GM23338 (cell line): ENCODE results near the gene EXOC4. TPM values are rescaled to one million over a fixed set of nuclear protein-coding genes. Genes with fewer than 3 reads are reported as not detected.

Experiments used
- ATAC-seq: fragments of 200-7000 bp; cut with Tn5 transposase; 3 replicates; pipeline ENCODE4 v1.9.1; 2020
- DNase-seq: peaks from one replicate; pipeline ENCODE4 v3.0.0-alpha.2; 2015; ENCODE audit warnings: low spot score
- H2AFZ ChIP-seq: fragments of 200-600 bp; sonication (generic); 2 replicates; pipeline ENCODE4 v1.8.0; 2016; ENCODE audit warnings: antibody characterized with exemption, mild to moderate bottlenecking, moderate library complexity
- H3F3A ChIP-seq: fragments of 200-600 bp; sonication (generic); replicated peaks from 2 replicates; pipeline ENCODE4 v1.8.0; 2017; ENCODE audit warnings: antibody characterized with exemption, mixed run types, low read depth
- H3K27ac ChIP-seq: fragments of 200-600 bp; sonication (generic); 2 replicates; pipeline ENCODE4 v1.6.1; 2016; ENCODE audit warnings: low read depth
- H3K27me3 ChIP-seq: fragments of 200-600 bp; sonication (generic); 2 replicates; pipeline ENCODE4 v1.8.0; 2016; ENCODE audit warnings: mild to moderate bottlenecking, mixed run types, moderate library complexity; ENCODE audit not compliant: insufficient read depth
- H3K36me3 ChIP-seq: fragments of 200-600 bp; sonication (generic); 2 replicates; pipeline ENCODE4 v1.8.0; 2016; ENCODE audit warnings: mild to moderate bottlenecking; ENCODE audit not compliant: insufficient read depth
- H3K4me1 ChIP-seq: fragments of 200-600 bp; sonication (generic); 2 replicates; pipeline ENCODE4 v1.8.0; 2016; ENCODE audit warnings: mild to moderate bottlenecking, moderate library complexity; ENCODE audit not compliant: insufficient read depth
- H3K4me2 ChIP-seq: fragments of 200-600 bp; sonication (generic); 2 replicates; pipeline ENCODE4 v1.7.1; 2017; ENCODE audit warnings: mixed run types
- H3K4me3 ChIP-seq: fragments of 200-600 bp; sonication (generic); 2 replicates; pipeline ENCODE4 v1.6.1; 2016; ENCODE audit warnings: mixed run types
- H3K79me2 ChIP-seq: fragments of 200-600 bp; sonication (generic); replicated peaks from 2 replicates; pipeline ENCODE4 v1.8.0; 2017; ENCODE audit warnings: mild to moderate bottlenecking; ENCODE audit not compliant: insufficient read depth
- H3K9me2 ChIP-seq: fragments of 200-600 bp; sonication (generic); 2 replicates; pipeline ENCODE4 v1.8.0; 2017; ENCODE audit not compliant: insufficient read depth
- H4K20me1 ChIP-seq: fragments of 200-600 bp; sonication (generic); replicated peaks from 2 replicates; pipeline ENCODE4 v1.8.0; 2017; ENCODE audit warnings: mild to moderate bottlenecking; ENCODE audit not compliant: insufficient read depth
- H3K27ac Mint-ChIP-seq: 2 replicates; pipeline ENCODE4 v1.8.0; 2020; ENCODE audit warnings: inconsistent platforms, mild to moderate bottlenecking, moderate library complexity, mixed read lengths
- H3K27me3 Mint-ChIP-seq: 3 replicates; pipeline ENCODE4 v1.8.0; 2022; ENCODE audit warnings: low read depth, mild to moderate bottlenecking, moderate library complexity, mixed read lengths, inconsistent platforms; ENCODE audit not compliant: insufficient read depth, poor library complexity
- H3K36me3 Mint-ChIP-seq: 3 replicates; pipeline ENCODE4 v1.8.0; 2021; ENCODE audit warnings: low read depth, mild to moderate bottlenecking, inconsistent platforms, moderate library complexity, mixed read lengths
- H3K4me1 Mint-ChIP-seq: 3 replicates; pipeline ENCODE4 v1.8.0; 2020; ENCODE audit warnings: mild to moderate bottlenecking, inconsistent platforms, mixed read lengths
- H3K4me3 Mint-ChIP-seq: 3 replicates; pipeline ENCODE4 v1.8.0; 2021; ENCODE audit warnings: moderate library complexity, mild to moderate bottlenecking, inconsistent platforms, mixed read lengths
- H3K9me3 Mint-ChIP-seq: 3 replicates; pipeline ENCODE4 v1.8.0; 2020; ENCODE audit warnings: moderate library complexity, mild to moderate bottlenecking, inconsistent platforms, mixed read lengths
- CREB1 ChIP-seq: fragments of 250-450 bp; sonication (Bioruptor Pico); IDR thresholded peaks from 2 replicates; pipeline ENCODE4 v1.5.0; 2020; ENCODE audit warnings: low read depth, mild to moderate bottlenecking, moderate library complexity
- EZH2 ChIP-seq: fragments of 200-600 bp; sonication (generic); IDR thresholded peaks from one replicate; pipeline ENCODE4 v1.8.0; 2017; ENCODE audit warnings: antibody characterized with exemption, mild to moderate bottlenecking, low read depth; ENCODE audit not compliant: unreplicated experiment
- EZH2phosphoT487 ChIP-seq: fragments of 200-600 bp; sonication (generic); IDR thresholded peaks from one replicate; pipeline ENCODE4 v1.8.1; 2018; ENCODE audit warnings: antibody characterized with exemption; ENCODE audit not compliant: unreplicated experiment
- JUNB ChIP-seq: IDR thresholded peaks from one replicate; pipeline ENCODE4 v1.6.1; 2016; ENCODE audit warnings: antibody characterized with exemption; ENCODE audit not compliant: unreplicated experiment
- NANOG ChIP-seq: IDR thresholded peaks from 2 replicates; pipeline ENCODE4 v1.6.1; 2016; ENCODE audit warnings: antibody characterized with exemption, borderline replicate concordance
- POLR2AphosphoS5 ChIP-seq: IDR thresholded peaks from 2 replicates; pipeline ENCODE4 v1.6.1; 2016; ENCODE audit warnings: antibody characterized with exemption, low read depth
- STAT1 ChIP-seq: IDR thresholded peaks from one replicate; pipeline ENCODE4 v1.6.1; 2016; ENCODE audit warnings: antibody characterized with exemption; ENCODE audit not compliant: unreplicated experiment
- ZNF114 ChIP-seq: fragments of 250-450 bp; sonication (Bioruptor Pico); IDR thresholded peaks from 2 replicates; pipeline ENCODE4 v1.5.0; 2020; ENCODE audit warnings: mild to moderate bottlenecking, moderate library complexity
- ZNF331 ChIP-seq: fragments of 250-450 bp; sonication (Bioruptor Pico); IDR thresholded peaks from 2 replicates; pipeline ENCODE4 v1.5.0; 2020; ENCODE audit warnings: low read depth, mild to moderate bottlenecking, moderate library complexity
- polyA plus RNA-seq: library from polyadenylated mRNA; unstranded; fragments of >200 nt; fragmentation: Nextera tagmentation; extraction: Ambion mirVana; gene quantifications from 2 replicates; pipeline ENCODE4 v1.2.1, GENCODE V29; 2016
- total RNA-seq: library from RNA; depleted of rRNA; stranded (reverse); fragments of >200 nt; shearing (Covaris generic); gene quantifications from 2 replicates; pipeline ENCODE4 v1.2.3, GENCODE V29; 2014
- TF ChIP-seq, protein P1 (sequence below), 2 experiments: fragments of 200-600 bp in 1 of 2; sonication (generic) in 1 of 2; conservative IDR thresholded peaks; 2 replicates each; pipeline versions ENCODE4 v1.5.1 to v1.6.1; 2016 to 2017; ENCODE audit warnings: antibody characterized with exemption in 2 of 2, low read depth in 2 of 2, mild to moderate bottlenecking in 2 of 2, moderate library complexity in 1 of 2
- TF ChIP-seq, protein P2 (sequence below): IDR thresholded peaks from one replicate; pipeline ENCODE4 v1.6.1; 2018; ENCODE audit warnings: antibody characterized with exemption; ENCODE audit not compliant: unreplicated experiment
- TF ChIP-seq, protein P3 (sequence below): fragments of 250-450 bp; sonication (Bioruptor Pico); IDR thresholded peaks from 2 replicates; pipeline ENCODE4 v1.5.0; 2020; ENCODE audit warnings: mild to moderate bottlenecking, moderate library complexity

The EXOC4 gene
- total and polyA plus RNA-seq, 2 experiments from 2014 or later, result 37.5 to 52.7 TPM

DNA sequence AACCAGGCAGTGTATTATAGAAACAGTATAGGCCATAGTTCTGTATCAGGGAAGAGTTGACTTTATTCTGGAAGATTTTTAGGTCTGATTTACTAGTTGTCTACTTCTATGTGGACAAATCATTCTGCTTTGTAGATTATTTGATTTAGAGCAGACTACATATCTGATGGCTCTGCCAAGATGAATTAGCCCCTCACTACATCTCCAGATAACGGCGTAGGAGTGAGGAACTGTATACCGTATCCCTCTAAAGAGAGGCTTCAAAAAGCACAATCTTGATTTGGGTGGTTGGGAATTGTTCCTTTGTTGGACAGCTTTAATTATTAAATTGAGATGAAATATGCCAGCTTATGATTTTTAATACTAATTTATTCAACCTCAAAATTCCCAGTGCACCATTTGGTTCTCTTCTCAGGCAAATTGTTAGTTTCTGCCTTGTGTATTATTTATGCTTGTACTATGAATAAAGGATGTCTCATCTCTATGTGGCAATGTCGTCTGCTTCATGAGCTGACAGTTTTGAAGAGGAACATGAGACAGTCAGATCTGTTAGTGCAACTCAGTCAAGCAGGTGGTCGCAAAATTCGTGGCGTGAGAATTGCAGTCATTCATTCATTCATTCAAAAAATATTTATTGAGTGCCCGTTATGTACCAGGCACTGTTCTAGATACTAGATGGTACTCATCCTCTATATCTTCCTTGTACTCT lies 422.8 kb downstream of the EXOC4 start:
- DNase-seq (no peak), ATAC-seq (no peak)
- no peaks in the 10 kb centered on the region for H3K27me3 ChIP-seq
- no peaks in the 10 kb centered on the region for H3F3A ChIP-seq
- no peaks in the 10 kb centered on the region for H3K79me2 ChIP-seq
- Mint-ChIP-seq H3K27me3 (peaks cover 1% of the 10 kb centered on the region), H3K4me3 (no peak overlapping the region), H3K4me1 (peaks cover 19% of the 10 kb centered on the region), H3K9me3 (no peaks in the 10 kb centered on the region), H3K27ac (no peak overlapping the region), H3K36me3 (no peaks in the 10 kb centered on the region; the same call in 2 of the 3 replicates)
- H3K36me3 ChIP-seq, result no peaks in the 10 kb centered on the region
- H3K9me2 ChIP-seq, result no peaks in the 10 kb centered on the region
- H2AFZ ChIP-seq, result no peak overlapping the region
- TF ChIP-seq EZH2phosphoT487 (no peak), ZNF114 (no peak), CREB1 (CRISPR knock-in tag) (no peak), POLR2AphosphoS5 (no peak), NANOG (no peak), JUNB (no peak), ZNF331 (CRISPR knock-in tag) (no peak), STAT1 (no peak), EZH2 (no peak)
- TF ChIP-seq, protein P1, sequence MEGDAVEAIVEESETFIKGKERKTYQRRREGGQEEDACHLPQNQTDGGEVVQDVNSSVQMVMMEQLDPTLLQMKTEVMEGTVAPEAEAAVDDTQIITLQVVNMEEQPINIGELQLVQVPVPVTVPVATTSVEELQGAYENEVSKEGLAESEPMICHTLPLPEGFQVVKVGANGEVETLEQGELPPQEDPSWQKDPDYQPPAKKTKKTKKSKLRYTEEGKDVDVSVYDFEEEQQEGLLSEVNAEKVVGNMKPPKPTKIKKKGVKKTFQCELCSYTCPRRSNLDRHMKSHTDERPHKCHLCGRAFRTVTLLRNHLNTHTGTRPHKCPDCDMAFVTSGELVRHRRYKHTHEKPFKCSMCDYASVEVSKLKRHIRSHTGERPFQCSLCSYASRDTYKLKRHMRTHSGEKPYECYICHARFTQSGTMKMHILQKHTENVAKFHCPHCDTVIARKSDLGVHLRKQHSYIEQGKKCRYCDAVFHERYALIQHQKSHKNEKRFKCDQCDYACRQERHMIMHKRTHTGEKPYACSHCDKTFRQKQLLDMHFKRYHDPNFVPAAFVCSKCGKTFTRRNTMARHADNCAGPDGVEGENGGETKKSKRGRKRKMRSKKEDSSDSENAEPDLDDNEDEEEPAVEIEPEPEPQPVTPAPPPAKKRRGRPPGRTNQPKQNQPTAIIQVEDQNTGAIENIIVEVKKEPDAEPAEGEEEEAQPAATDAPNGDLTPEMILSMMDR (conservative IDR thresholded peaks at IDR 0.05; ENCODE audit: low read depth in 2 of 2), result no peak
- TF ChIP-seq, protein P2, sequence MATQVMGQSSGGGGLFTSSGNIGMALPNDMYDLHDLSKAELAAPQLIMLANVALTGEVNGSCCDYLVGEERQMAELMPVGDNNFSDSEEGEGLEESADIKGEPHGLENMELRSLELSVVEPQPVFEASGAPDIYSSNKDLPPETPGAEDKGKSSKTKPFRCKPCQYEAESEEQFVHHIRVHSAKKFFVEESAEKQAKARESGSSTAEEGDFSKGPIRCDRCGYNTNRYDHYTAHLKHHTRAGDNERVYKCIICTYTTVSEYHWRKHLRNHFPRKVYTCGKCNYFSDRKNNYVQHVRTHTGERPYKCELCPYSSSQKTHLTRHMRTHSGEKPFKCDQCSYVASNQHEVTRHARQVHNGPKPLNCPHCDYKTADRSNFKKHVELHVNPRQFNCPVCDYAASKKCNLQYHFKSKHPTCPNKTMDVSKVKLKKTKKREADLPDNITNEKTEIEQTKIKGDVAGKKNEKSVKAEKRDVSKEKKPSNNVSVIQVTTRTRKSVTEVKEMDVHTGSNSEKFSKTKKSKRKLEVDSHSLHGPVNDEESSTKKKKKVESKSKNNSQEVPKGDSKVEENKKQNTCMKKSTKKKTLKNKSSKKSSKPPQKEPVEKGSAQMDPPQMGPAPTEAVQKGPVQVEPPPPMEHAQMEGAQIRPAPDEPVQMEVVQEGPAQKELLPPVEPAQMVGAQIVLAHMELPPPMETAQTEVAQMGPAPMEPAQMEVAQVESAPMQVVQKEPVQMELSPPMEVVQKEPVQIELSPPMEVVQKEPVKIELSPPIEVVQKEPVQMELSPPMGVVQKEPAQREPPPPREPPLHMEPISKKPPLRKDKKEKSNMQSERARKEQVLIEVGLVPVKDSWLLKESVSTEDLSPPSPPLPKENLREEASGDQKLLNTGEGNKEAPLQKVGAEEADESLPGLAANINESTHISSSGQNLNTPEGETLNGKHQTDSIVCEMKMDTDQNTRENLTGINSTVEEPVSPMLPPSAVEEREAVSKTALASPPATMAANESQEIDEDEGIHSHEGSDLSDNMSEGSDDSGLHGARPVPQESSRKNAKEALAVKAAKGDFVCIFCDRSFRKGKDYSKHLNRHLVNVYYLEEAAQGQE, result no peak
- TF ChIP-seq, protein P3, sequence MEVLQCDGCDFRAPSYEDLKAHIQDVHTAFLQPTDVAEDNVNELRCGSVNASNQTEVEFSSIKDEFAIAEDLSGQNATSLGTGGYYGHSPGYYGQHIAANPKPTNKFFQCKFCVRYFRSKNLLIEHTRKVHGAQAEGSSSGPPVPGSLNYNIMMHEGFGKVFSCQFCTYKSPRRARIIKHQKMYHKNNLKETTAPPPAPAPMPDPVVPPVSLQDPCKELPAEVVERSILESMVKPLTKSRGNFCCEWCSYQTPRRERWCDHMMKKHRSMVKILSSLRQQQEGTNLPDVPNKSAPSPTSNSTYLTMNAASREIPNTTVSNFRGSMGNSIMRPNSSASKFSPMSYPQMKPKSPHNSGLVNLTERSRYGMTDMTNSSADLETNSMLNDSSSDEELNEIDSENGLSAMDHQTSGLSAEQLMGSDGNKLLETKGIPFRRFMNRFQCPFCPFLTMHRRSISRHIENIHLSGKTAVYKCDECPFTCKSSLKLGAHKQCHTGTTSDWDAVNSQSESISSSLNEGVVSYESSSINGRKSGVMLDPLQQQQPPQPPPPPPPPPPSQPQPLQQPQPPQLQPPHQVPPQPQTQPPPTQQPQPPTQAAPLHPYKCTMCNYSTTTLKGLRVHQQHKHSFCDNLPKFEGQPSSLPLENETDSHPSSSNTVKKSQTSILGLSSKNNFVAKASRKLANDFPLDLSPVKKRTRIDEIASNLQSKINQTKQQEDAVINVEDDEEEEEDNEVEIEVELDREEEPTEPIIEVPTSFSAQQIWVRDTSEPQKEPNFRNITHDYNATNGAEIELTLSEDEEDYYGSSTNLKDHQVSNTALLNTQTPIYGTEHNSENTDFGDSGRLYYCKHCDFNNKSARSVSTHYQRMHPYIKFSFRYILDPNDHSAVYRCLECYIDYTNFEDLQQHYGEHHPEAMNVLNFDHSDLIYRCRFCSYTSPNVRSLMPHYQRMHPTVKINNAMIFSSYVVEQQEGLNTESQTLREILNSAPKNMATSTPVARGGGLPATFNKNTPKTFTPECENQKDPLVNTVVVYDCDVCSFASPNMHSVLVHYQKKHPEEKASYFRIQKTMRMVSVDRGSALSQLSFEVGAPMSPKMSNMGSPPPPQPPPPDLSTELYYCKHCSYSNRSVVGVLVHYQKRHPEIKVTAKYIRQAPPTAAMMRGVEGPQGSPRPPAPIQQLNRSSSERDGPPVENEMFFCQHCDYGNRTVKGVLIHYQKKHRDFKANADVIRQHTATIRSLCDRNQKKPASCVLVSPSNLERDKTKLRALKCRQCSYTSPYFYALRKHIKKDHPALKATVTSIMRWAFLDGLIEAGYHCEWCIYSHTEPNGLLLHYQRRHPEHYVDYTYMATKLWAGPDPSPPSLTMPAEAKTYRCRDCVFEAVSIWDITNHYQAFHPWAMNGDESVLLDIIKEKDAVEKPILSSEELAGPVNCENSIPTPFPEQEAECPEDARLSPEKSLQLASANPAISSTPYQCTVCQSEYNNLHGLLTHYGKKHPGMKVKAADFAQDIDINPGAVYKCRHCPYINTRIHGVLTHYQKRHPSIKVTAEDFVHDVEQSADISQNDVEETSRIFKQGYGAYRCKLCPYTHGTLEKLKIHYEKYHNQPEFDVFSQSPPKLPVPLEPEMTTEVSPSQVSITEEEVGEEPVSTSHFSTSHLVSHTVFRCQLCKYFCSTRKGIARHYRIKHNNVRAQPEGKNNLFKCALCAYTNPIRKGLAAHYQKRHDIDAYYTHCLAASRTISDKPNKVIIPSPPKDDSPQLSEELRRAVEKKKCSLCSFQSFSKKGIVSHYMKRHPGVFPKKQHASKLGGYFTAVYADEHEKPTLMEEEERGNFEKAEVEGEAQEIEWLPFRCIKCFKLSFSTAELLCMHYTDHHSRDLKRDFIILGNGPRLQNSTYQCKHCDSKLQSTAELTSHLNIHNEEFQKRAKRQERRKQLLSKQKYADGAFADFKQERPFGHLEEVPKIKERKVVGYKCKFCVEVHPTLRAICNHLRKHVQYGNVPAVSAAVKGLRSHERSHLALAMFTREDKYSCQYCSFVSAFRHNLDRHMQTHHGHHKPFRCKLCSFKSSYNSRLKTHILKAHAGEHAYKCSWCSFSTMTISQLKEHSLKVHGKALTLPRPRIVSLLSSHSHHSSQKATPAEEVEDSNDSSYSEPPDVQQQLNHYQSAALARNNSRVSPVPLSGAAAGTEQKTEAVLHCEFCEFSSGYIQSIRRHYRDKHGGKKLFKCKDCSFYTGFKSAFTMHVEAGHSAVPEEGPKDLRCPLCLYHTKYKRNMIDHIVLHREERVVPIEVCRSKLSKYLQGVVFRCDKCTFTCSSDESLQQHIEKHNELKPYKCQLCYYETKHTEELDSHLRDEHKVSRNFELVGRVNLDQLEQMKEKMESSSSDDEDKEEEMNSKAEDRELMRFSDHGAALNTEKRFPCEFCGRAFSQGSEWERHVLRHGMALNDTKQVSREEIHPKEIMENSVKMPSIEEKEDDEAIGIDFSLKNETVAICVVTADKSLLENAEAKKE (CRISPR knock-in tag), result no peak
- H3K27ac ChIP-seq, result no peak overlapping the region
- H4K20me1 ChIP-seq, result no peaks in the 10 kb centered on the region
- H3K4me2 ChIP-seq, result no peak overlapping the region
- H3K4me1 ChIP-seq, result peaks cover 25% of the 10 kb centered on the region
- no peak overlapping the region for H3K4me3 ChIP-seq
